DOHH2 (cell line): ENCODE measurements around the gene EPAS1.

Experiments
- H3F3A ChIP-seq: fragments of 200-600 bp; sonication (generic), shearing (Covaris generic); 2 replicates; pipeline ENCODE4 v1.6.0; 2016; ENCODE audit warnings: antibody characterized with exemption, mild to moderate bottlenecking; ENCODE audit not compliant: control insufficient read depth, insufficient read depth
- H3K27ac ChIP-seq: fragments of 200-600 bp; sonication (generic); 2 replicates; pipeline ENCODE4 v1.5.1; 2014; ENCODE audit warnings: low read depth, mild to moderate bottlenecking, low read length, moderate library complexity
- H3K27me3 ChIP-seq: fragments of 200-600 bp; sonication (generic); 2 replicates; pipeline ENCODE4 v1.6.1; 2014; ENCODE audit warnings: mild to moderate bottlenecking, low read length, mixed read lengths; ENCODE audit not compliant: control insufficient read depth
- H3K36me3 ChIP-seq: fragments of 200-600 bp; sonication (generic); 2 replicates; pipeline ENCODE4 v1.6.1; 2014; ENCODE audit warnings: mild to moderate bottlenecking, low read length, moderate library complexity, mixed read lengths; ENCODE audit not compliant: control insufficient read depth
- H3K4me1 ChIP-seq: fragments of 200-600 bp; sonication (generic); 2 replicates; pipeline ENCODE4 v1.6.1; 2014; ENCODE audit warnings: mild to moderate bottlenecking, low read length, mixed read lengths; ENCODE audit not compliant: control insufficient read depth
- H3K4me2 ChIP-seq: fragments of 200-600 bp; sonication (generic); 2 replicates; pipeline ENCODE4 v1.6.0; 2014; ENCODE audit warnings: mild to moderate bottlenecking, low read length, moderate library complexity
- H3K4me3 ChIP-seq: fragments of 200-600 bp; sonication (generic); 2 replicates; pipeline ENCODE4 v1.5.1; 2014; ENCODE audit warnings: mild to moderate bottlenecking, low read length, mixed read lengths
- H3K79me2 ChIP-seq: fragments of 200-600 bp; sonication (generic); 2 replicates; pipeline ENCODE4 v1.6.1; 2014; ENCODE audit warnings: mild to moderate bottlenecking, low read length, mixed read lengths; ENCODE audit not compliant: control insufficient read depth
- H3K9me2 ChIP-seq: fragments of 200-600 bp; sonication (generic); replicated peaks from 2 replicates; pipeline ENCODE4 v1.6.1; 2014; ENCODE audit warnings: mild to moderate bottlenecking, low read length, mixed read lengths; ENCODE audit not compliant: control insufficient read depth
- H3K9me3 ChIP-seq: fragments of 200-600 bp; sonication (generic); 2 replicates; pipeline ENCODE4 v1.6.1; 2014; ENCODE audit warnings: antibody characterized with exemption, low read length, mixed read lengths; ENCODE audit not compliant: control insufficient read depth, insufficient read depth
- H4K20me1 ChIP-seq: fragments of 200-600 bp; sonication (generic); 2 replicates; pipeline ENCODE4 v1.6.0; 2014; ENCODE audit warnings: low read depth, mild to moderate bottlenecking, antibody characterized with exemption, low read length, moderate library complexity; ENCODE audit not compliant: control insufficient read depth, insufficient read depth
- CTCF ChIP-seq: fragments of 200-600 bp; sonication (generic); IDR thresholded peaks from one replicate; pipeline ENCODE4 v1.5.1; 2014; ENCODE audit warnings: antibody characterized with exemption, mild to moderate bottlenecking, low read depth, low read length; ENCODE audit not compliant: poor library complexity, severe bottlenecking
- EZH2phosphoT487 ChIP-seq: fragments of 200-600 bp; sonication (generic); IDR thresholded peaks from 2 replicates; pipeline ENCODE4 v1.6.1; 2017; ENCODE audit warnings: borderline replicate concordance, mild to moderate bottlenecking, antibody characterized with exemption, low read length, moderate library complexity, mixed read lengths

The EPAS1 gene

GRCh38 chr2:46372475-46372874 is 75.3 kb downstream of the EPAS1 start:
- Histone ChIP-seq H3K79me2 (no peaks in the 10 kb centered on the region), H3K9me2 (no peaks in the 10 kb centered on the region), H3K36me3 (no peaks in the 10 kb centered on the region), H3K4me1 (peaks cover 6% of the 10 kb centered on the region), H3K27ac (no peak overlapping the region), H3K9me3 (no peaks in the 10 kb centered on the region), H4K20me1 (no peaks in the 10 kb centered on the region), H3K4me3 (no peak overlapping the region), H3F3A (no peaks in the 10 kb centered on the region), H3K4me2 (no peak overlapping the region), H3K27me3 (peaks cover 22% of the 10 kb centered on the region)
- TF ChIP-seq EZH2phosphoT487 (no peak), CTCF (no peak)

- H3K36me3 ChIP-seq, result no peaks in the 10 kb centered on the region
- no peaks in the 10 kb centered on the region for H4K20me1 ChIP-seq
- no peak overlapping the region for H3K27ac ChIP-seq
- H3K4me3 ChIP-seq, result no peak overlapping the region
- no peaks in the 10 kb centered on the region for H3K9me3 ChIP-seq
- H3K4me1 ChIP-seq, result peaks cover 4% of the 10 kb centered on the region
- H3K9me2 ChIP-seq, result no peaks in the 10 kb centered on the region
- no peaks in the 10 kb centered on the region for H3F3A ChIP-seq
- H3K4me2 ChIP-seq, result no peak overlapping the region
- no peaks in the 10 kb centered on the region for H3K79me2 ChIP-seq
- TF ChIP-seq EZH2phosphoT487, result no peak
- no peak for TF ChIP-seq CTCF
- H3K27me3 ChIP-seq, result peaks cover 18% of the 10 kb centered on the region
Observed at GRCh38 chr2:46373238-46373637, 76.0 kb downstream of the EPAS1 start.

GRCh38 chr2:46375566-46376125 is 78.4 kb downstream of the EPAS1 start:
- H3K27ac ChIP-seq, result no peak overlapping the region
- no peaks in the 10 kb centered on the region for H3K9me3 ChIP-seq
- H3K4me2 ChIP-seq, result no peak overlapping the region
- no peaks in the 10 kb centered on the region for H4K20me1 ChIP-seq
- H3K4me1 ChIP-seq, result no peaks in the 10 kb centered on the region
- H3K27me3 ChIP-seq, result peaks cover 11% of the 10 kb centered on the region
- H3F3A ChIP-seq, result no peaks in the 10 kb centered on the region
- H3K36me3 ChIP-seq, result no peaks in the 10 kb centered on the region
- H3K79me2 ChIP-seq, result no peaks in the 10 kb centered on the region
- H3K9me2 ChIP-seq, result no peaks in the 10 kb centered on the region
- no peak overlapping the region for H3K4me3 ChIP-seq
- TF ChIP-seq CTCF (no peak), EZH2phosphoT487 (no peak)

- no peaks in the 10 kb centered on the region for H3K36me3 ChIP-seq
- TF ChIP-seq EZH2phosphoT487 (no peak), CTCF (no peak)
- H3K4me2 ChIP-seq, result no peak overlapping the region
- H3K9me3 ChIP-seq, result no peaks in the 10 kb centered on the region
- H3K79me2 ChIP-seq, result no peaks in the 10 kb centered on the region
- H3K4me1 ChIP-seq, result no peaks in the 10 kb centered on the region
- no peak overlapping the region for H3K27ac ChIP-seq
- H3K4me3 ChIP-seq, result no peak overlapping the region
- no peaks in the 10 kb centered on the region for H4K20me1 ChIP-seq
- H3K27me3 ChIP-seq, result peaks cover 6% of the 10 kb centered on the region; the same call in 1 of the 2 replicates
- H3K9me2 ChIP-seq, result no peaks in the 10 kb centered on the region
- H3F3A ChIP-seq, result no peaks in the 10 kb centered on the region
Observed at GRCh38 chr2:46376586-46376985, 79.4 kb downstream of the EPAS1 start.
